Ishikawa (cell line): ENCODE data around the gene DIAPH2.

ENCODE experiments used
- RAD21 ChIP-seq: IDR thresholded peaks from 2 replicates; pipeline ENCODE4 v1.6.1; 2012; ENCODE audit warnings: low read depth
- YY1 ChIP-seq: IDR thresholded peaks from 2 replicates; pipeline ENCODE4 v1.6.1; 2012; ENCODE audit warnings: low read depth
- TF ChIP-seq, protein P1 (sequence below): IDR thresholded peaks from 2 replicates; pipeline ENCODE4 v1.6.1; 2012

DNA sequence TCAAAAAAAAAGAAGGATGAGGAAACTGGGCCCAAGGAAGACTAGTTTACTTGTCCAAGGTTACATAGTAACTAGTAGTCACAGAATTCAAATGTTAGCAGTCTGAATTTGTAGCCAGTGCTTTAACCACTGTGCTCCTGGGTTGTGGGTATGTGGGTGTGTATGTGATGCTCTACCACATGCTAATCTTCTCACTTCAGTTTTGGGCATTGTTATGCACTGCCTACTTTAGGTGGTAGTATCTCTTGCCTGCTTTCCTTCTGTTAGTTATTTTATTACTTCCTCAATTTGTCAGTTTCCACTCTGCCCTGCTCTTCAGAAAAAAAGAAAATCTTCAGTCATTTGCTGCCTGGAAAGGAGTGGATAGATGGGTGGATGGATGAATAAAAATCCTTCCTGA lies 418.3 kb downstream of the DIAPH2 start:
- TF ChIP-seq RAD21 = no peak
- TF ChIP-seq, protein P1, sequence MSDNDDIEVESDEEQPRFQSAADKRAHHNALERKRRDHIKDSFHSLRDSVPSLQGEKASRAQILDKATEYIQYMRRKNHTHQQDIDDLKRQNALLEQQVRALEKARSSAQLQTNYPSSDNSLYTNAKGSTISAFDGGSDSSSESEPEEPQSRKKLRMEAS = no peak
- no peak for TF ChIP-seq YY1
